A375 (cell line): ENCODE measurements around the gene AOC3. TPM values are rescaled to one million over a fixed set of nuclear protein-coding genes. Genes with fewer than 3 reads are reported as not detected.

Experiments used
- small RNA-seq: library from RNA; depleted of rRNA; stranded (forward); fragments of <200 nt; gene quantifications from one replicate; pipeline ENCODE3, GENCODE V24; 2014
- total RNA-seq: library from RNA; depleted of rRNA; stranded (reverse); fragments of >200 nt; shearing (Covaris generic); gene quantifications from 2 replicates; pipeline ENCODE4 v1.2.3, GENCODE V29; 2014; rRNA removed

AOC3 gene
- 0.13 and 0.30 TPM in 2 replicates for total RNA-seq

GRCh38 chr17:42850954-42851353 is at the start of gene AOC3:
Gene AOC3 (plus strand): TSS chr17:42851199. CDS start chr17:42851344, 145 bp downstream.

DNA sequence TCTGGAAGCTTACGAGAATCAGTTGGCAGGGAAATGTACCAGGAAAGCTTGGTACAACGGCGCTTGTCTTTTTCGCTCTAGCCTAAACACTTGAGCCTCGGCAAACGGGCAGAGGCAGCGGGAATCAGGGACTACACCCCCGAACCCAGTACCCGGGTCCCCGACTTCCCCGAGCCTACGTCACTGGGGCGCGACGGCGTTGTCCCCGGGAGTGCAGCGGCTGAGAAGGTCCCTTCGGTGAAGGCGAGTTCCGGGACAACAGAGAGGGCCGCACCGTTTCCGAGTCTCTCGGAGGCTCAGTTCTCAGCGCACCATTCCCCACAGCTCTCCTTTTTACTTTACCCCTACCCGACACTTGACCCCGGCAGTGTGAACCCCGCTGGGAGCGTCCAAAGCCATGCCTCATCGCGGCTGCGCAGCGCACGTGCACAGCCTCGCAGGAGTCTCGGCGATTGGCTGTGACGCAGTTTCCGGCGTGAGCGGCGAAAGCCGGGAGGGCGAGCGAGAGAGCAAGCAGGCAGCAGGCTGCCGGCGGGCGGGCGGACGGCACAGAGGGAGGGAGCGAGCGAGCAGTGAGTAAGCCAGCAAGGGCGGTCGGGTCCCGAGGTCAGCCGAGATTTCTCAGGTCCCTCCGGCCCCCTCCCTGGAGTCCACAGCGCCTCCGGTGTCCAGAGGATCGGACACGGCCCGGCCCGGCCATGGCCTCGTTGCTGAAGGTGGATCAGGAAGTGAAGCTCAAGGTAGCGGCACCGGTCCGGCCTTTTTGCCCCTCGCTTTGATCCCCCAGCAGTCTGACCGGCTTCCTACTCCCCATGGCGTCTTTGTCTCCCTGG is 17.8 kb upstream of the AOC3 start, which contains the start of gene PSME3:
PSME3 (plus strand) TSS at position 464 of the 833 bp plus-strand sequence; CDS start at position 699, 235 bp downstream.

GRCh38 chr17:42844271-42844670 is 6.7 kb upstream of the AOC3 start, which contains the start of gene AOC2:
Gene AOC2 (plus strand): TSS chr17:42844580. CDS start chr17:42844627, 47 bp downstream.

DNA sequence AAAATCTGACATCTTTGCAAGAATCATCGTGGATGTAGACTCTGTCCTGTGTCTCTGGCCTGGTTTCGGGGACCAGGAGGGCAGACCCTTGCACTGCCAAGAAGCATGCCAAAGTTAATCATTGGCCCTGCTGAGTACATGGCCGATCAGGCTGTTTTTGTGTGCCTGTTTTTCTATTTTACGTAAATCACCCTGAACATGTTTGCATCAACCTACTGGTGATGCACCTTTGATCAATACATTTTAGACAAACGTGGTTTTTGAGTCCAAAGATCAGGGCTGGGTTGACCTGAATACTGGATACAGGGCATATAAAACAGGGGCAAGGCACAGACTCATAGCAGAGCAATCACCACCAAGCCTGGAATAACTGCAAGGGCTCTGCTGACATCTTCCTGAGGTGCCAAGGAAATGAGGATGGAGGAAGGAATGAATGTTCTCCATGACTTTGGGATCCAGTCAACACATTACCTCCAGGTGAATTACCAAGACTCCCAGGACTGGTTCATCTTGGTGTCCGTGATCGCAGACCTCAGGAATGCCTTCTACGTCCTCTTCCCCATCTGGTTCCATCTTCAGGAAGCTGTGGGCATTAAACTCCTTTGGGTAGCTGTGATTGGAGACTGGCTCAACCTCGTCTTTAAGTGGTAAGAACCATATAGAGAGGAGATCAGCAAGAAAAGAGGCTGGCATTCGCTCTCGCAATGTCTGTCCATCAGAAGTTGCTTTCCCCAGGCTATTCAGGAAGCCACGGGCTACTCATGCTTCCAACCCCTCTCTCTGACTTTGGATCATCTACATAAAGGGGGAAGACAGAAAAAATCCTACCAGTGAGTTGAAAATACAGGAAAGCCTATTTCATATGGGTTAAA is 49.7 kb downstream of the AOC3 start, which contains the start of gene G6PC1:
G6PC1 (plus strand) TSS at position 340 of the 872 bp plus-strand sequence; CDS start at position 418, 78 bp downstream.

Small RNA genes within 50 kb of the gene (small RNA-seq; reads per million reads assigned to genes)
- gene MIR6781 (not detected), gene RNU6-287P (not detected)

Other genes with a start within 250 kb of the AOC3 start
- 23.0 and 23.5 TPM in 2 replicates for gene RETREG3, start 241.8 kb upstream of the AOC3 start, total RNA-seq
- 112 and 124 TPM in 2 replicates for gene TUBG1, start 241.5 kb upstream of the AOC3 start, total RNA-seq
- gene TUBG2, start 191.9 kb upstream of the AOC3 start, total RNA-seq = 14.8 and 15.7 TPM in 2 replicates
- gene PLEKHH3, start 174.2 kb upstream of the AOC3 start, total RNA-seq = 20.7 and 31.9 TPM in 2 replicates
- 0.72 and 1.4 TPM in 2 replicates for gene CCR10, start 169.4 kb upstream of the AOC3 start, total RNA-seq
- gene CNTNAP1, start 168.7 kb upstream of the AOC3 start, total RNA-seq = 15.5 and 15.7 TPM in 2 replicates
- gene EZH1, start 106.2 kb upstream of the AOC3 start, total RNA-seq = 22.5 and 31.1 TPM in 2 replicates
- not detected in 2 replicates for gene RAMP2, start 90.0 kb upstream of the AOC3 start, total RNA-seq
- gene VPS25, start 77.8 kb upstream of the AOC3 start, total RNA-seq = 121 and 134 TPM in 2 replicates
- 16.1 and 27.3 TPM in 2 replicates for gene WNK4, start 70.6 kb upstream of the AOC3 start, total RNA-seq
- gene COA3, start 52.5 kb upstream of the AOC3 start, total RNA-seq = 67.6 and 71.2 TPM in 2 replicates
- gene CNTD1, start 52.3 kb upstream of the AOC3 start, total RNA-seq = 0.34 TPM in 1 of 2 replicates, not detected in the other
- gene BECN1, start 26.9 kb upstream of the AOC3 start, total RNA-seq = 151 and 165 TPM in 2 replicates
- 139 and 155 TPM in 2 replicates for gene PSME3, start 17.8 kb upstream of the AOC3 start, total RNA-seq
- gene AOC2, start 6.6 kb upstream of the AOC3 start, total RNA-seq = 1.1 and 1.5 TPM in 2 replicates
- gene G6PC1, start 49.6 kb downstream of the AOC3 start, total RNA-seq = not detected in 2 replicates
- gene AARSD1, start 113.3 kb downstream of the AOC3 start, total RNA-seq = 47.4 and 55.4 TPM in 2 replicates
- gene PTGES3L, start 128.9 kb downstream of the AOC3 start, total RNA-seq = 0.30 and 0.69 TPM in 2 replicates
- gene RUNDC1, start 129.4 kb downstream of the AOC3 start, total RNA-seq = 13.0 and 14.3 TPM in 2 replicates
- 1,972 and 1,977 TPM in 2 replicates for gene RPL27, start 147.2 kb downstream of the AOC3 start, total RNA-seq
- gene IFI35, start 155.6 kb downstream of the AOC3 start, total RNA-seq = 59.1 and 62.8 TPM in 2 replicates
- gene VAT1, start 171.2 kb downstream of the AOC3 start, total RNA-seq = 93.3 and 111 TPM in 2 replicates
- gene RND2, start 174.0 kb downstream of the AOC3 start, total RNA-seq = 0.21 TPM in 1 of 2 replicates, not detected in the other